Measurements from ENCODE around the gene TBX20. TPM values are rescaled to one million over a fixed set of nuclear protein-coding genes. Genes with fewer than 3 reads are reported as not detected.
"Not testable (repeated sequence)": the region's sequence is repeated elsewhere in the genome, so short reads cannot be mapped to it uniquely, and the experiment has no call there.

Gene TBX20
- total and polyA plus RNA-seq, 2 of the 13 experiments (the other 11 are each of a cell fraction or from before 2014, with no cell fraction given): not detected

DNA sequence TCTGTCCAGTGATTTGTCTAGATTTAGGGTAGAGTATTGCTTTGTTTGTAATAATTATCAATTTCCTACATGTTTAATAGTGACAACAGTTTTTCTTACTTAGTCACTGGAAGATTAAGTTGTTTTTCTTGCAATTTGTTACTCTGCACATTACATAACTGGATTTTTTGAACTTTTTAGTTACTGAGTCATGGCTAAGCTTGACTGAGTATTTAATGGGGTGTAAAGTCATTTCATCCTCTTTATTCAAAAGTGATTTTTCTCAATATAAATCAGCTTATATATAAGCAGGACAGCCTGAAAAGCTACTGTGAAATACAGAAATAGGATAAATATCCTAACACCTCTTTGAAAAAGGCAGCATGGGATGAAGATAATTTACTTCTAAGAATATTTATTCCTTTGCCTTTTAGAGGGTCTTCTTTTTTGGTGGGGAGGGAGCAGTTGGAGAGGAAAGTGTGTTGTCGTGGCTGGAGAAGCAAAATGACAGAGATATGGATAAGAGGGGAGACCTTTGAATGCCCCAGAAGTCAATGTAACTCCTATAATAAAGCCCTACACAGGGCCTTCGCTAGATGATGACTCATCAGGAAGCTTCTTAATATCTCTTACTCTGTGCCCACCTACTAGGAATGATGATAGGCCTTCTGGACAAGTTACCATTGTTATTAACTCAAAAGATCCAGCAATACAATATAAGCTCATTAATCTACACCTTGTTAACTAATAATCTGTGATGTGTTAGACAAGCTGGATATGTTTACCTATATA is 55.3 kb downstream of the TBX20 start:
- H3K9ac ChIP-seq (ENCODE audit: insufficient read depth, low read depth, low read length); H3K4me3 ChIP-seq (replicated peaks in 1 of 3; ENCODE audit: insufficient read depth in 1 of 3, low read depth in 2 of 3, low read length in 3 of 3); FAIRE-seq; H3K27ac ChIP-seq (ENCODE audit: extremely low read length, insufficient read depth, low read length); intact Hi-C loops (cut with micrococcal nuclease; ENCODE audit: unreplicated experiment); H3K36me3 ChIP-seq (replicated peaks in 1 of 2; ENCODE audit: control insufficient read depth in 1 of 2, insufficient read depth in 2 of 2, low read length in 2 of 2); POLR2A ChIA-PET; H3K4me1 ChIP-seq (ENCODE audit: insufficient read depth, low read length); H3K79me2 ChIP-seq (ENCODE audit: insufficient read depth, low read length); CTCF ChIA-PET (ENCODE audit: low intra/inter-chr PET ratio, low total read pairs); BruUV-seq (replicated peaks); H3K27me3 ChIP-seq (ENCODE audit: control insufficient read depth in 1 of 2, insufficient read depth in 2 of 2, low read length in 2 of 2); H4K20me1 ChIP-seq (ENCODE audit: insufficient read depth, low read length); H3K9me3 ChIP-seq (ENCODE audit: low read length); ATAC-seq; H3K4me2 ChIP-seq (ENCODE audit: low read depth, low read length); H2AFZ ChIP-seq (ENCODE audit: low read length); DNase-seq (ENCODE audit: low spot score): not testable (repeated sequence)
- in situ Hi-C loops (cut with HindIII; ENCODE audit: extremely low pct_ligation_motif_present, low pct_unique_long_range_greater_than_20kb): loop anchor here (25.0 kb wide), 1 partner anchor 339 kb away; no protein-coding TSS in a partner anchor
- WGBS (ENCODE audit: low lambda C conversion rate): 11% methylated on average over 2 of the region's 2 CpGs

DNA sequence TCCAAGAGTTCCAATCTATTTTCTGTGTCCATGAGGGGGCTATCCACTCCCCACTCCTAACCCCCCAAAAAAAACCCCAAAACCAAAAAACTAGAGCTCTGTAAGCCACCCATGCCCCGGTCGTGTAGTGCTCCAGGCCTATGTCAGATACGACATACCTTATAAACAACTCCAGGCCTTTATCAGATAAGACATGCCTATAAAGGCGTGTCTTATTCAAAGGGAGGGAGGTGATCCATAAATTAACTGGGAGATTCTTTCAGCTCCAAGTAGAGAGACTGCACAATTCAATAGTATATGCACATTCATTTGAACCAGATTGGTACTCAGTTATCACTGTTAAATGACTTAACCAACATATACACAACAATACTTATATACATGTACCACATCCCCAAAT is 62.3 kb downstream of the TBX20 start:
- H3K9me3 ChIP-seq (ENCODE audit: low read length); BruUV-seq (replicated peaks); intact Hi-C loops (cut with micrococcal nuclease; ENCODE audit: unreplicated experiment); DNase-seq (ENCODE audit: low spot score); POLR2A ChIA-PET; H3K4me3 ChIP-seq (replicated peaks in 1 of 3; ENCODE audit: insufficient read depth in 1 of 3, low read depth in 2 of 3, low read length in 3 of 3); FAIRE-seq; H3K4me1 ChIP-seq (ENCODE audit: insufficient read depth, low read length); H4K20me1 ChIP-seq (ENCODE audit: insufficient read depth, low read length); H2AFZ ChIP-seq (ENCODE audit: low read length); H3K79me2 ChIP-seq (ENCODE audit: insufficient read depth, low read length); CTCF ChIA-PET (ENCODE audit: low intra/inter-chr PET ratio, low total read pairs); H3K27me3 ChIP-seq (ENCODE audit: control insufficient read depth in 1 of 2, insufficient read depth in 2 of 2, low read length in 2 of 2); H3K4me2 ChIP-seq (ENCODE audit: low read depth, low read length); H3K36me3 ChIP-seq (replicated peaks in 1 of 2; ENCODE audit: control insufficient read depth in 1 of 2, insufficient read depth in 2 of 2, low read length in 2 of 2); H3K27ac ChIP-seq (ENCODE audit: extremely low read length, insufficient read depth, low read length); ATAC-seq; H3K9ac ChIP-seq (ENCODE audit: insufficient read depth, low read depth, low read length): not testable (repeated sequence)
- WGBS (ENCODE audit: low lambda C conversion rate): 3% methylated on average over 4 of the region's 4 CpGs
- in situ Hi-C loops (cut with HindIII; ENCODE audit: extremely low pct_ligation_motif_present, low pct_unique_long_range_greater_than_20kb): loop anchor here (25.0 kb wide), 1 partner anchor 346 kb away; no protein-coding TSS in a partner anchor

DNA sequence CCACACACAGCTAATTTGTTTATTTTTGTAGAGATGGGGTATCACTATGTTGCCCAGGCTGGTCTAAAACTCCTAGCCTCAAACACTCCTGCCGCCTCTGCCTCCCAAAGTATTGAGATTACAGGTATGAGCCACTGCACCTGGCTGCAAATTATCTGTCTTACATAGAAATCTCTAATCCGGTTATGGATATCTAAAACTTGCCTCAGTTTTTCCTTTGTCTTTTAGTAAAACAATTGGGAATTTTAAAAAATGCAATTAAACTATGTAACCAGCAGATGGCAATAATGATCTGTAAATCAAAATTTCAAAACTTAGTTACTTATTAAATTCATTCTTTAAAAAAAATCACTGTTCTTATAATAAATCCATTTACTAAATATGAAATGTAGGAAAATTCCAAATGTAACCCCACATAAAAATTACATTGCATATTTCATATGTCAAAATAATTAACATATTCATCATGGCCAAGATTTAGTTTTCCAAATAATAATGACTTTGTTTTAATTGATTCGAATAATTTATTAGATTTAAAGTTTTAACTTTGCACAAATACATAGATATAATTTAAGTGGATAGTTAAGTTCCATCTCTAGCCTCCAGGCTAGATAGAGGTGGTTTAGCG is 63.6 kb downstream of the TBX20 start:
- H3K4me1 ChIP-seq (ENCODE audit: insufficient read depth, low read length); H3K4me3 ChIP-seq (replicated peaks in 1 of 3; ENCODE audit: insufficient read depth in 1 of 3, low read depth in 2 of 3, low read length in 3 of 3); H3K27me3 ChIP-seq (ENCODE audit: control insufficient read depth in 1 of 2, insufficient read depth in 2 of 2, low read length in 2 of 2); H3K9ac ChIP-seq (ENCODE audit: insufficient read depth, low read depth, low read length); H3K27ac ChIP-seq (ENCODE audit: extremely low read length, insufficient read depth, low read length); H3K36me3 ChIP-seq (replicated peaks in 1 of 2; ENCODE audit: control insufficient read depth in 1 of 2, insufficient read depth in 2 of 2, low read length in 2 of 2); POLR2A ChIA-PET; FAIRE-seq; ATAC-seq; H2AFZ ChIP-seq (ENCODE audit: low read length); H3K79me2 ChIP-seq (ENCODE audit: insufficient read depth, low read length); DNase-seq (ENCODE audit: low spot score); H4K20me1 ChIP-seq (ENCODE audit: insufficient read depth, low read length); BruUV-seq (replicated peaks); H3K4me2 ChIP-seq (ENCODE audit: low read depth, low read length); H3K9me3 ChIP-seq (ENCODE audit: low read length); intact Hi-C loops (cut with micrococcal nuclease; ENCODE audit: unreplicated experiment); CTCF ChIA-PET (ENCODE audit: low intra/inter-chr PET ratio, low total read pairs): not testable (repeated sequence)
- WGBS (ENCODE audit: low lambda C conversion rate): 15% methylated on average over 4 of the region's 4 CpGs
- in situ Hi-C loops (cut with HindIII; ENCODE audit: extremely low pct_ligation_motif_present, low pct_unique_long_range_greater_than_20kb): loop anchor here (25.0 kb wide), 1 partner anchor 347 kb away; no protein-coding TSS in a partner anchor

DNA sequence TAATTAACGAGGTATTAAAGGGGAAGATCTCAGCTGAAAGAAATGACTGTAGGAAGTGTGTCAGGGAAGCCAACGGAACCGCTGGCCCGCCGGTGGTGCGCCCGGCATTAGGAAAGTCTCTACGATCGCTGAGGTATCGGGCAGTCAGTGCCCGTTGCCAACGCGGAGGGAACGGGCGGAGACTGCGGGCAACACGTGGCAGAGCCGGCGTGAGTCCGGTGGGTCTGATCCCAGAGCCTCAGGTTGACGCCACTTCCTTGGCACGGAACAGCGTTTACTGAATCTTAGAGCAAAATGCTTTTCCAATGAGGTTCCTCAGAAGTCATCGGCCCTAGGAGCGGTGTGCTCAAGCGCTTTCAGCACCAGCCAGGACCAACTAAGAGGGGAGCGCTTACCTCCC is 67.1 kb downstream of the TBX20 start:
- H3K27ac ChIP-seq (ENCODE audit: extremely low read length, insufficient read depth, low read length); BruUV-seq (replicated peaks); CTCF ChIA-PET (ENCODE audit: low intra/inter-chr PET ratio, low total read pairs); DNase-seq (ENCODE audit: low spot score); ATAC-seq; intact Hi-C loops (cut with micrococcal nuclease; ENCODE audit: unreplicated experiment); H3K9me3 ChIP-seq (ENCODE audit: low read length); FAIRE-seq; H3K27me3 ChIP-seq (ENCODE audit: control insufficient read depth in 1 of 2, insufficient read depth in 2 of 2, low read length in 2 of 2); H3K36me3 ChIP-seq (replicated peaks in 1 of 2; ENCODE audit: control insufficient read depth in 1 of 2, insufficient read depth in 2 of 2, low read length in 2 of 2); H3K79me2 ChIP-seq (ENCODE audit: insufficient read depth, low read length); H3K4me3 ChIP-seq (replicated peaks in 1 of 3; ENCODE audit: insufficient read depth in 1 of 3, low read depth in 2 of 3, low read length in 3 of 3); H3K9ac ChIP-seq (ENCODE audit: insufficient read depth, low read depth, low read length); POLR2A ChIA-PET; H3K4me2 ChIP-seq (ENCODE audit: low read depth, low read length); H3K4me1 ChIP-seq (ENCODE audit: insufficient read depth, low read length); H4K20me1 ChIP-seq (ENCODE audit: insufficient read depth, low read length); H2AFZ ChIP-seq (ENCODE audit: low read length): not testable (repeated sequence)
- in situ Hi-C loops (cut with HindIII; ENCODE audit: extremely low pct_ligation_motif_present, low pct_unique_long_range_greater_than_20kb): loop anchor here (25.0 kb wide), 1 partner anchor 351 kb away; no protein-coding TSS in a partner anchor
- WGBS (ENCODE audit: low lambda C conversion rate): 54% methylated on average over 27 of the region's 27 CpGs
